Measurements from ENCODE around the gene MSH3. TPM values are rescaled to one million over a fixed set of nuclear protein-coding genes. Genes with fewer than 3 reads are reported as not detected.
A peak's percentile ranks its signal among the peaks of the same experiment; 100 is the strongest.

MSH3 gene
- total RNA-seq = 10 to 100 TPM; 11.6 to 17.1 (median 15.5) TPM
- total RNA-seq (2013) = 25.5 TPM

DNA sequence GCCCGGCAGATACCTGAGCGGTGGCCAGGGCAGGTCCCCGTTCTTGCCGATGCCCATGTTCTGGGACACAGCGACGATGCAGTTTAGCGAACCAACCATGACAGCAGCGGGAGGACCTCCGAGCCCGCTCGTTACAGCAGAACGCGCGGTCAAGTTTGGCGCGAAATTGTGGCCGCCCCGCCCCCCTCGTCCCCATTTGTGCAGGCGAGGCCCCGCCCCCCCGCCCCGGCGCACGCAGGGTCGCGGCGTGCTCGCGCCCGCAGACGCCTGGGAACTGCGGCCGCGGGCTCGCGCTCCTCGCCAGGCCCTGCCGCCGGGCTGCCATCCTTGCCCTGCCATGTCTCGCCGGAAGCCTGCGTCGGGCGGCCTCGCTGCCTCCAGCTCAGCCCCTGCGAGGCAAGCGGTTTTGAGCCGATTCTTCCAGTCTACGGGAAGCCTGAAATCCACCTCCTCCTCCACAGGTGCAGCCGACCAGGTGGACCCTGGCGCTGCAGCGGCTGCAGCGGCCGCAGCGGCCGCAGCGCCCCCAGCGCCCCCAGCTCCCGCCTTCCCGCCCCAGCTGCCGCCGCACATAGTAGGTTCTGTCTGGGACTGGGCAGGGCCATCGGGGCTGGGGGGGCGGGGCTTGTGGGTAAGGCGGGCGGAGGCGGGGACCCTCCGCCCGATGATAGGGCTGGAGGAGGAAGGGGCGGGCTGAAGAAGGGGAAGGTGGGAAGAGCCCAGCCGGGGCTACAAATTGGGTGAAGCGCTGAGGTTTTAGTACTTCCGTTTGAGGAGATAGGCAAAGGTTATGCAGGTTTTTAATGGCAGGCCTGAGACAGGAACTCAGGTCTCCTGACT lies at the start of gene MSH3, which contains the start of gene DHFR:
Gene MSH3, plus strand, starts transcription at position 262 of the 840 bp plus-strand sequence. Its CDS starts 76 bp downstream, at position 338.
Gene DHFR, minus strand, starts transcription at position 593 of the 840 bp plus-strand sequence. Its CDS starts 494 bp downstream, at position 99.
- Histone ChIP-seq H3K4me3 (ENCODE audit: low read length) (peak within 1 kb of the TSS; percentile 68), H3K4me1 (ENCODE audit: control insufficient read depth, insufficient read depth, low read length) (peaks cover 16% of the 10 kb centered on the region), H3K27me3 (ENCODE audit: control insufficient read depth, insufficient read depth, low read length) (no peaks in the 10 kb centered on the region), H3K9me3 (ENCODE audit: control insufficient read depth, insufficient read depth, low read length) (no peaks in the 10 kb centered on the region), H3K36me3 (ENCODE audit: control insufficient read depth, insufficient read depth, low read length) (peaks cover 17% of the 10 kb centered on the region), H3K27ac (ENCODE audit: low read length) (peak within 1 kb of the TSS; percentile 86)
- DNase-seq = peak; percentile 87 to 95
- peak; percentile 81 to 91 (median 84) for ATAC-seq
- peak within 1 kb of the TSS; percentile 90 to 95 for H3K27ac Mint-ChIP-seq
- H3K4me3 Mint-ChIP-seq = peak within 1 kb of the TSS; percentile 96
- peaks cover 28 to 29% of the 10 kb centered on the region in 2 donors for H3K4me1 Mint-ChIP-seq
- no peaks in the 10 kb centered on the region for H3K9me3 Mint-ChIP-seq
- peaks cover 3% of the 10 kb centered on the region for H3K36me3 Mint-ChIP-seq
- intact Hi-C loops (cut with micrococcal nuclease) = loop anchor here (1.0 kb wide), 1 partner anchor 647 kb away; the partner anchor contains the start of gene ZCCHC9
- no peaks in the 10 kb centered on the region for H3K27me3 Mint-ChIP-seq (ENCODE audit: low read depth in 2 of 2)
- TF ChIP-seq, protein P1, sequence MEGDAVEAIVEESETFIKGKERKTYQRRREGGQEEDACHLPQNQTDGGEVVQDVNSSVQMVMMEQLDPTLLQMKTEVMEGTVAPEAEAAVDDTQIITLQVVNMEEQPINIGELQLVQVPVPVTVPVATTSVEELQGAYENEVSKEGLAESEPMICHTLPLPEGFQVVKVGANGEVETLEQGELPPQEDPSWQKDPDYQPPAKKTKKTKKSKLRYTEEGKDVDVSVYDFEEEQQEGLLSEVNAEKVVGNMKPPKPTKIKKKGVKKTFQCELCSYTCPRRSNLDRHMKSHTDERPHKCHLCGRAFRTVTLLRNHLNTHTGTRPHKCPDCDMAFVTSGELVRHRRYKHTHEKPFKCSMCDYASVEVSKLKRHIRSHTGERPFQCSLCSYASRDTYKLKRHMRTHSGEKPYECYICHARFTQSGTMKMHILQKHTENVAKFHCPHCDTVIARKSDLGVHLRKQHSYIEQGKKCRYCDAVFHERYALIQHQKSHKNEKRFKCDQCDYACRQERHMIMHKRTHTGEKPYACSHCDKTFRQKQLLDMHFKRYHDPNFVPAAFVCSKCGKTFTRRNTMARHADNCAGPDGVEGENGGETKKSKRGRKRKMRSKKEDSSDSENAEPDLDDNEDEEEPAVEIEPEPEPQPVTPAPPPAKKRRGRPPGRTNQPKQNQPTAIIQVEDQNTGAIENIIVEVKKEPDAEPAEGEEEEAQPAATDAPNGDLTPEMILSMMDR (IDR thresholded peaks at IDR 0.05) = peak; percentile 1
- under 1% methylated on average over 74 of the region's 74 CpGs for WGBS (ENCODE audit: insufficient coverage)

DNA sequence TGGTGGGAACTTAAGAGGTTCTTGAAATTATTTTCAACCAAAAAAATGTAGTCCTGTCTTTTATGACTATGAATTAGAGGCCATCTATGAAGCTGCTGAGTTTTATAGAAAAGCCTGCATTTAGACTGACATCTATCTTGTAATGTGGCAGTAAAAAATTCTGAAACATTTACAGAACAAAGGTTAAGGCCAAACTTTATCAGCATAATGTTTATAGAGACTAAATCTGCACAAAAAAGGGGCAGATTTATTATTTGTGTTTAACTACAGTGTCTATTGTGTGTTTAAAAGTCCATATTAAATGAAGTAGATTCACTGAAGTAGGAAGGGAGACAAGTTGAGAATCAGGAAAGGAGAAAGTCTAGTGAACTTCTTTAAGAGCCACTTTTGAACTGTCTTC lies 47.1 kb upstream of the MSH3 start:
- Mint-ChIP-seq H3K27ac (no peak overlapping the region), H3K4me1 (no peaks in the 10 kb centered on the region), H3K36me3 (peaks cover 7% of the 10 kb centered on the region), H3K27me3 (ENCODE audit: low read depth in 2 of 2) (no peaks in the 10 kb centered on the region), H3K4me3 (no peak overlapping the region), H3K9me3 (peaks cover 2 to 5% of the 10 kb centered on the region in 2 donors)
- DNase-seq (no peak), ATAC-seq (no peak)
- H3K4me1 ChIP-seq (ENCODE audit: control insufficient read depth, insufficient read depth, low read length) = no peaks in the 10 kb centered on the region
- TF ChIP-seq, protein P1 (IDR thresholded peaks at IDR 0.05) = no peak
- intact Hi-C loops (cut with micrococcal nuclease) = no loop called here
- no peaks in the 10 kb centered on the region for H3K27me3 ChIP-seq (ENCODE audit: control insufficient read depth, insufficient read depth, low read length)
- H3K27ac ChIP-seq (ENCODE audit: low read length) = no peak overlapping the region
- H3K4me3 ChIP-seq (ENCODE audit: low read length) = no peak overlapping the region
- no peaks in the 10 kb centered on the region for H3K9me3 ChIP-seq (ENCODE audit: control insufficient read depth, insufficient read depth, low read length)
- H3K36me3 ChIP-seq (ENCODE audit: control insufficient read depth, insufficient read depth, low read length) = no peaks in the 10 kb centered on the region

DNA sequence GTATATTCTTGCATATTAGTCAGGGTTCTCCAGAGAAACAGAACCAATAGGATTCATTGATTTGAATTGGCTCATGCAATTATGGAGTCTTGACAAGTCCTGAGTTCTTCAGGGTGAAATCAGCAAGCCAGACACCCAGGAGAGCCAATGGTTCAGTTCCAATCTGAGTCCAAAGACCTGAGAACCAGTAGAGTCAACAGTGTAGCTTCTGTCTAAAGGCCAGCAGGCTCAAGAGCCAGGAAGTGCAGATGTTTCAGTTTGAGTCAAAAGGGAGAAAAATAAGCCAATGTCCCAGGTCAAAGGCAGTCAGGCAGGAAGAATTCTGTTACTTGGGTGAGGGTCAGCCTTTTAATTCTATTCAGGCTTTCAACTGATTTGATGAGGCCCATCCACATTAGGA lies 46.6 kb upstream of the MSH3 start:
- Mint-ChIP-seq H3K4me3 (no peak overlapping the region), H3K36me3 (peaks cover 7% of the 10 kb centered on the region), H3K27ac (no peak overlapping the region), H3K27me3 (ENCODE audit: low read depth in 2 of 2) (no peaks in the 10 kb centered on the region), H3K4me1 (no peaks in the 10 kb centered on the region), H3K9me3 (peaks cover 2 to 5% of the 10 kb centered on the region in 2 donors)
- no peak for ATAC-seq
- Histone ChIP-seq H3K27me3 (ENCODE audit: control insufficient read depth, insufficient read depth, low read length) (no peaks in the 10 kb centered on the region), H3K27ac (ENCODE audit: low read length) (no peak overlapping the region), H3K36me3 (ENCODE audit: control insufficient read depth, insufficient read depth, low read length) (no peaks in the 10 kb centered on the region), H3K9me3 (ENCODE audit: control insufficient read depth, insufficient read depth, low read length) (no peaks in the 10 kb centered on the region), H3K4me1 (ENCODE audit: control insufficient read depth, insufficient read depth, low read length) (no peaks in the 10 kb centered on the region), H3K4me3 (ENCODE audit: low read length) (no peak overlapping the region)
- DNase-seq = no peak
- intact Hi-C loops (cut with micrococcal nuclease) = no loop called here
- TF ChIP-seq, protein P1 (IDR thresholded peaks at IDR 0.05) = no peak

Measured in natural killer cell (primary cell).